C1 segment of cervical spinal cord (tissue), 14 donors: ENCODE measurements around the gene TCF7.

ENCODE experiments used
- DNase-seq, 14 donors: peaks; one replicate each; lab custom pipeline; 2025; lab: John Stamatoyannopoulos, UW

The TCF7 gene

GRCh38 chr5:134131165-134131564 lies 16.7 kb downstream of the TCF7 start:
- DNase-seq = no peak

- DNase-seq = no peak
Observed at GRCh38 chr5:134131578-134132350, 17.3 kb downstream of the TCF7 start.

GRCh38 chr5:134132372-134133187 lies 18.1 kb downstream of the TCF7 start:
- DNase-seq = no peak

- DNase-seq = no peak
Observed at GRCh38 chr5:134133188-134133994, 18.9 kb downstream of the TCF7 start.

GRCh38 chr5:134133995-134134541 lies 19.6 kb downstream of the TCF7 start:
- DNase-seq = no peak

- DNase-seq = no peak
Observed at GRCh38 chr5:134135091-134135655, 20.7 kb downstream of the TCF7 start.

GRCh38 chr5:134136221-134136631 lies 21.7 kb downstream of the TCF7 start:
- peak in 1 of 14 donors; percentile 87 for DNase-seq

- DNase-seq = no peak
Observed at GRCh38 chr5:134136771-134137170, 22.3 kb downstream of the TCF7 start.

- no peak for DNase-seq
Observed at GRCh38 chr5:134138416-134139376, 24.2 kb downstream of the TCF7 start.

GRCh38 chr5:134139377-134139851 lies 24.9 kb downstream of the TCF7 start:
- DNase-seq = peak in 1 of 14 donors; percentile 50

GRCh38 chr5:134139891-134140469 lies 25.5 kb downstream of the TCF7 start:
- no peak for DNase-seq

GRCh38 chr5:134140530-134141201 lies 26.2 kb downstream of the TCF7 start:
- peak in 6 of 14 donors; percentile 30 to 59 (median 39) for DNase-seq

GRCh38 chr5:134141331-134142050 lies 27.0 kb downstream of the TCF7 start:
- no peak for DNase-seq

GRCh38 chr5:134142052-134142451 lies 27.6 kb downstream of the TCF7 start:
- no peak for DNase-seq

GRCh38 chr5:134142806-134143205 lies 28.3 kb downstream of the TCF7 start:
- DNase-seq = no peak

GRCh38 chr5:134143431-134143830 lies 28.9 kb downstream of the TCF7 start:
- no peak for DNase-seq

GRCh38 chr5:134143944-134144941 lies 29.8 kb downstream of the TCF7 start:
- no peak for DNase-seq
